Osteoblast (primary cell): ENCODE data around the gene RASAL2. TPM values are rescaled to one million over a fixed set of nuclear protein-coding genes. Genes with fewer than 3 reads are reported as not detected.
A peak's percentile ranks its signal among the peaks of the same experiment; 100 is the strongest.

ENCODE experiments used
- DNase-seq: peaks from one replicate; pipeline ENCODE4 v3.0.0; 2011; ENCODE audit warnings: low spot score, mixed read lengths; ENCODE audit not compliant: insufficient read length; ENCODE audit errors: missing footprints
- H2AFZ ChIP-seq: 2 replicates; pipeline ENCODE4 v1.6.0; 2011; ENCODE audit warnings: mild to moderate bottlenecking, low read length
- H3K27ac ChIP-seq: 2 replicates; pipeline ENCODE4 v1.5.1; 2011; ENCODE audit warnings: mild to moderate bottlenecking, low read depth, low read length, moderate library complexity
- H3K27me3 ChIP-seq: 2 replicates; pipeline ENCODE4 v1.6.0; 2012; ENCODE audit warnings: mild to moderate bottlenecking, control low read depth, inconsistent platforms, low read length, moderate library complexity; ENCODE audit not compliant: insufficient read depth
- H3K36me3 ChIP-seq: 2 replicates; pipeline ENCODE4 v1.5.1; 2011; ENCODE audit warnings: mild to moderate bottlenecking, low read length, control low read depth, moderate library complexity; ENCODE audit not compliant: insufficient read depth
- H3K4me1 ChIP-seq: 2 replicates; pipeline ENCODE4 v1.5.1; 2011; ENCODE audit warnings: mild to moderate bottlenecking, low read length, control low read depth, moderate library complexity; ENCODE audit not compliant: insufficient read depth
- H3K4me2 ChIP-seq: 2 replicates; pipeline ENCODE4 v1.6.0; 2011; ENCODE audit warnings: mild to moderate bottlenecking, low read length; ENCODE audit not compliant: insufficient read depth
- H3K4me3 ChIP-seq: fragments of 200-600 bp; sonication (generic); 3 replicates; pipeline ENCODE4 v1.5.1; 2012; ENCODE audit warnings: mild to moderate bottlenecking, low read length, inconsistent platforms; ENCODE audit not compliant: insufficient read depth
- H3K79me2 ChIP-seq: 2 replicates; pipeline ENCODE4 v1.6.0; 2012; ENCODE audit warnings: mild to moderate bottlenecking, low read length, control low read depth, inconsistent platforms; ENCODE audit not compliant: insufficient read depth
- H3K9me3 ChIP-seq: 2 replicates; pipeline ENCODE4 v1.5.1; 2011; ENCODE audit warnings: low read depth, low read length, control low read depth
- H4K20me1 ChIP-seq: 2 replicates; pipeline ENCODE4 v1.6.0; 2012; ENCODE audit warnings: mild to moderate bottlenecking, low read length, control low read depth; ENCODE audit not compliant: insufficient read depth
- CTCF ChIP-seq: IDR thresholded peaks from 2 replicates; pipeline ENCODE4 v1.5.1; 2011; ENCODE audit warnings: mild to moderate bottlenecking, low read depth, low read length, moderate library complexity; ENCODE audit errors: extremely low read depth
- total RNA-seq: library from RNA; depleted of rRNA; stranded (reverse); fragments of >200 nt; gene quantifications from 2 replicates; pipeline ENCODE4 v1.2.3, GENCODE V29; 2012

RASAL2 gene
- total RNA-seq, 1 donor = 59.4 TPM

GRCh38 chr1:178498896-178499675, 405.2 kb downstream of the RASAL2 start:
- Histone ChIP-seq H3K36me3 (no peaks in the 10 kb centered on the region), H4K20me1 (no peaks in the 10 kb centered on the region), H3K27me3 (no peaks in the 10 kb centered on the region), H2AFZ (no peak overlapping the region), H3K79me2 (no peaks in the 10 kb centered on the region), H3K4me2 (no peak overlapping the region), H3K27ac (no peak overlapping the region), H3K9me3 (no peaks in the 10 kb centered on the region), H3K4me1 (peaks cover 4% of the 10 kb centered on the region), H3K4me3 (no peak overlapping the region)
- peak; percentile 65 for DNase-seq
- no peak for TF ChIP-seq CTCF

- Histone ChIP-seq H4K20me1 (no peaks in the 10 kb centered on the region), H3K36me3 (no peaks in the 10 kb centered on the region), H3K4me3 (no peak overlapping the region), H3K27me3 (no peaks in the 10 kb centered on the region), H3K27ac (no peak overlapping the region), H3K4me2 (peak overlapping the region; percentile 37), H3K9me3 (no peaks in the 10 kb centered on the region), H2AFZ (peak overlapping the region; percentile 67), H3K79me2 (no peaks in the 10 kb centered on the region), H3K4me1 (peaks cover 4% of the 10 kb centered on the region)
- peak; percentile 36 for TF ChIP-seq CTCF
- no peak for DNase-seq
Measured at GRCh38 chr1:178500091-178500770, 406.3 kb downstream of the RASAL2 start.

- DNase-seq = no peak
- TF ChIP-seq CTCF = no peak
- Histone ChIP-seq H3K27ac (no peak overlapping the region), H3K79me2 (no peaks in the 10 kb centered on the region), H3K27me3 (no peaks in the 10 kb centered on the region), H2AFZ (peak overlapping the region; percentile 33), H4K20me1 (no peaks in the 10 kb centered on the region), H3K36me3 (no peaks in the 10 kb centered on the region), H3K4me3 (no peak overlapping the region), H3K4me2 (no peak overlapping the region), H3K9me3 (no peaks in the 10 kb centered on the region), H3K4me1 (peaks cover 4% of the 10 kb centered on the region)
Measured at GRCh38 chr1:178500936-178501554, 407.1 kb downstream of the RASAL2 start.
